Myometrial cell (primary cell): ENCODE results near the gene CD14. TPM values are rescaled to one million over a fixed set of nuclear protein-coding genes. Genes with fewer than 3 reads are reported as not detected.

Experiments used
- total RNA-seq: library from RNA; depleted of rRNA; stranded (reverse); fragments of >200 nt; gene quantifications from 2 replicates; pipeline ENCODE4 v1.2.3, GENCODE V29; 2015

CD14 gene
- 0.18 TPM in 1 of 2 replicates, not detected in the other for total RNA-seq

DNA sequence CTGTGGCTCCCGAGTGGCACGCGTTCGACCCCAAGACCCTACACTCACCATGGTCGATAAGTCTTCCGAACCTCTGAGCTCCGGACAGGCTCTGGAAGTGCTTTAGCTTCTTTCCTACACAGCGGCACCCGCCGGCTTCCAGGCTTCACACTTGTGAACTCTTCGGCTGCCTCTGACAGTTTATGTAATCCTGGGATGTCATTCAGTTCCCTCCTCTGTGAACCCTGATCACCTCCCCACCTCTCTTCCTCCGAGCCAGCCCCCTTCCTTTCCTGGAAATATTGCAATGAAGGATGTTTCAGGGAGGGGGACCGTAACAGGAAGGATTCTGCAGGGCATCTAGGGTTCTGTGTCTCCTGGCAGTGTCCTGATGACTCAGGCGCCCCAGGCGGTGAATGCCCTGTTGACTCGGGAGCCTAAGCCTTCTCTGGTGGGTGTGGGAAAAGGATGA is at the start of gene CD14:
TSS of gene CD14 (minus strand) at position 155 of the 451 bp plus-strand sequence. CDS start at position 51, 104 bp downstream.

DNA sequence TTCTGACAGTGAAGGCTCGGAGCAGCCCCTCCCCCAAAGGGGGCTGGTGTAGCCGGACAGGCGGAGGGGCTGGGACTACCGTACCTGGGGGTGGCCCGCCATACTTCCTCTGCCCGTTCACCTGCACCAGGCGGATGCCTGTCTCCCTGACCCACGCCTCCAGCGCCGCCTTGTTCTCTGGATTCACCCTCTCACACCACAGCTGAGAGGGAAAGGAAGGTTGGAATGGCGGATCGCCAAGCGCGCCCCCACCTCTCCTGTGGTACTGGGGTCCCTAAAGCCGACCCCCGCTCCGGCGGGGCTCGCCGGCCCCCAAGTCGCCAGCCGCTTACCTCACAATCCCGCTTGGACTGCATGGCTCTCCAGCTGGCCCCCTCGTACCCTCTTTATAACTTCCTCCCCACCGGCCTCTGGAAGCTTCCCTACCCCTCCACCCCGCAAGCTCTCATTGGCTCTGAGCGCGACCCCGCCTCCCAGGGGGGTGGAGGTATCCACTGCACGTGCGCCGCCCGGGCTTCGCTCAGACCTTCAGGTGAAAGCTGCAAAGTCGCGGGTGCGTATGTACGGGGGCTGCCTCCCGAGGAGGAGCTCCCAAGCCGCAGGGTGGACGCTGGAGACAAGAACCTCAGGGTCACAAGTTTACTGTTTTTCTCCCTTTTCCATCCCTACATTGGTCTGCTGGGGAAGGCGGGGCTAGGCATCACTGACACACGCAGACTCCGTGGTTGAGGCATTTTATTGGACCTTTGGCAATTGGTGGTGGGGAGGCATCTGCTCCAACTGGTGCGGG is 40.4 kb upstream of the CD14 start, which contains the start of gene DND1:
TSS of gene DND1 (minus strand) at position 390 of the 790 bp plus-strand sequence. CDS start at position 356, 34 bp downstream.

DNA sequence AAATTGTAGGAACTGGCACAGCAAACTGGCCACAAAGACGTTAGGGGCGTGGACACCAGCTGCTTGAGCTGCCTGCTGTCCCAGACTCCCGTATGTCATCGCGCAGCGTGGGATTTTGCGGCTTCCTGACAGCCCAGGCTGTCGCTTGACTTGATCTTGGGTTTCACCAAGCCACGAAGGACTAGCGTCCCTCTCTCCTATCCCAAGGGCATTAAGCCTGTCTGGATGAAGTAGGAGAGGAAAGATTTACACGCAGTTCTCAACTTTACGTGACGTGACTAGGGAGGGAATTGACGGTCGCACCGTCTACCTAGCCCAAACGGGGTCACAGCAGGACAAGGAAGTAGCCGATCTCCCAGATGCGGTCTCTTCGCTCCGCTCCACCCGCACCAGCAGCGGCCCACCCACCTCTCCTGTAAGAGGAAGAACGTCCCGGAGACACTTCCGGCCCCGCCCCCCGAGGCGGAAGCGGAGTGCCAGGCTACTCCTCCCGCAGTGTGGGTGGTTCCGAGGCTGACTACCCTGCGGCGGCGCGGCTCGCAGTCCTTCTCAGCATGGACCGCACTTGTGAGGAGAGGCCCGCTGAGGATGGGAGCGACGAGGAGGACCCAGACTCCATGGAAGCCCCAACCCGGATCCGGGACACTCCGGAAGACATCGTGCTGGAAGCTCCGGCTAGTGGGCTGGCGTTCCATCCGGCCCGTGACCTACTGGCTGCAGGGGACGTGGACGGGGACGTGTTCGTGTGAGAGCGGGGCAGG is 31.6 kb upstream of the CD14 start, which contains the start of gene WDR55:
TSS of gene WDR55 (plus strand) at position 546 of the 761 bp plus-strand sequence. CDS start at position 555, 9 bp downstream.

DNA sequence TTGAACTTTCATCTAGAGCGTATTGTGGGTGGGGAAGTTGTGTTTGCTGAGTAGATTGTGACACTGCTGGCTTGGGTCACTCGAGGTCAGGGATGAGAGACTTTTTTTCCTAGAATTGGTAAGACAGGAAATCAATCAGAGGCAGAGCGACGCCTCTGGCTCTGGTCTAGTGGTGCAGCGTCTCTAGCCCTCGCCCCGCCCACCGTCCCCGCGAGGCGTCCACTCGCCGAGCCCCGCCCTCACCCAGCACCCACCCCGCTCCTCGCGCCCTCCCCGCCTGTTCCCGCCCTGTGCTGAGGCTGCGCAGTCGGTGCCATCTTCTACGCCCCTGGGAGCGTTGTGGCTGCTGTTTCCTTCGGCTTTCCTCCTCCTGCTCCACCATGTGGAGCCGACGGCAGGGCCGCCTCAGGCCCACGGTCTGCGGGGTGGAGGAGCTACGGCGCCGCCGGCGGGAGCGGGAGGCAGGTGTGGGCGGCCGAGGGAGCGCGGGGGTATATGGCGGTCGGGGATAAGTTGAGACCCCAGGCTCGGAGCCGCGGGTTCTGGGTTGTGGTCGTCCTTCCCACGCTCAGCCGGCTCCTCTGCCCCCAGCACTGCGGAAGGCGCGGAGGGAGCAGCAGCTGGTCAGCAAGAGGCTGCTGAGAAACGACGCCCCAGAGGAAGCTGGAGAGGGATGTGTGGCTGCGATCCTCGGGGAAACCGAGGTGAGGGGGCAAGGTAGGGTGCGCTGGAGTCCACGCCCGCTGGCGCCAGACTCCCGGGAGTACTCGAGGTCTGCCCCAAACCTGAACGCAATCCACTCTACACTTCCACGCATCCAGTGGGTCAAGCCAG is 6.4 kb upstream of the CD14 start, which contains the start of gene TMCO6:
TSS of gene TMCO6 (plus strand) at position 304 of the 834 bp plus-strand sequence. CDS start at position 381, 77 bp downstream.

Other genes starting within 250 kb of the CD14 start
- gene ANKHD1, start 231.3 kb downstream of the CD14 start, total RNA-seq: 25.9 and 27.1 TPM in 2 replicates
- gene EIF4EBP3, start 85.5 kb downstream of the CD14 start, total RNA-seq: 0.53 and 3.5 TPM in 2 replicates
- 50.2 and 66.6 TPM in 2 replicates for gene SRA1, start 75.7 kb downstream of the CD14 start, total RNA-seq
- gene APBB3, start 68.6 kb downstream of the CD14 start, total RNA-seq: 6.0 and 12.7 TPM in 2 replicates
- gene SLC35A4, start 68.3 kb downstream of the CD14 start, total RNA-seq: 32.8 and 38.3 TPM in 2 replicates
- 42.1 and 44.5 TPM in 2 replicates for gene TMCO6, start 6.3 kb upstream of the CD14 start, total RNA-seq
- gene NDUFA2, start 14.5 kb upstream of the CD14 start, total RNA-seq: 55.4 and 63.6 TPM in 2 replicates
- gene IK, start 14.7 kb upstream of the CD14 start, total RNA-seq: 71.5 and 105 TPM in 2 replicates
- gene WDR55, start 31.7 kb upstream of the CD14 start, total RNA-seq: 23.9 and 40.4 TPM in 2 replicates
- 0.18 and 0.29 TPM in 2 replicates for gene DND1, start 40.4 kb upstream of the CD14 start, total RNA-seq
- 103 TPM in 2 replicates for gene HARS1, start 58.2 kb upstream of the CD14 start, total RNA-seq
- 29.7 and 33.5 TPM in 2 replicates for gene HARS2, start 58.3 kb upstream of the CD14 start, total RNA-seq
- gene ZMAT2, start 67.3 kb upstream of the CD14 start, total RNA-seq: 37.2 and 37.7 TPM in 2 replicates
- not detected in 2 replicates for gene PCDHA1, start 153.0 kb upstream of the CD14 start, total RNA-seq
- gene PCDHA2, start 161.7 kb upstream of the CD14 start, total RNA-seq: not detected in 2 replicates
- 0.18 and 0.58 TPM in 2 replicates for gene PCDHA3, start 167.9 kb upstream of the CD14 start, total RNA-seq
- gene PCDHA4, start 173.9 kb upstream of the CD14 start, total RNA-seq: 0.35 TPM in 1 of 2 replicates, not detected in the other
- gene PCDHA5, start 188.4 kb upstream of the CD14 start, total RNA-seq: not detected in 2 replicates
- under 0.01 TPM in 1 of 2 replicates, not detected in the other for gene PCDHA6, start 194.8 kb upstream of the CD14 start, total RNA-seq
- gene PCDHA7, start 201.1 kb upstream of the CD14 start, total RNA-seq: 0.71 TPM in 1 of 2 replicates, not detected in the other
- not detected in 2 replicates for gene PCDHA8, start 208.0 kb upstream of the CD14 start, total RNA-seq
- gene PCDHA9, start 215.2 kb upstream of the CD14 start, total RNA-seq: not detected in 2 replicates
- gene PCDHA10, start 222.7 kb upstream of the CD14 start, total RNA-seq: not detected in 2 replicates
- gene PCDHA11, start 235.8 kb upstream of the CD14 start, total RNA-seq: not detected in 2 replicates
- gene PCDHA12, start 242.1 kb upstream of the CD14 start, total RNA-seq: not detected in 2 replicates
- not detected in 2 replicates for gene PCDHA13, start 248.9 kb upstream of the CD14 start, total RNA-seq